ENCODE results near the gene PXYLP1.

Gene PXYLP1

GRCh38 chr3:141230293-141230692 lies 1.3 kb upstream of the PXYLP1 start:
- no peak for DNase-seq

DNA sequence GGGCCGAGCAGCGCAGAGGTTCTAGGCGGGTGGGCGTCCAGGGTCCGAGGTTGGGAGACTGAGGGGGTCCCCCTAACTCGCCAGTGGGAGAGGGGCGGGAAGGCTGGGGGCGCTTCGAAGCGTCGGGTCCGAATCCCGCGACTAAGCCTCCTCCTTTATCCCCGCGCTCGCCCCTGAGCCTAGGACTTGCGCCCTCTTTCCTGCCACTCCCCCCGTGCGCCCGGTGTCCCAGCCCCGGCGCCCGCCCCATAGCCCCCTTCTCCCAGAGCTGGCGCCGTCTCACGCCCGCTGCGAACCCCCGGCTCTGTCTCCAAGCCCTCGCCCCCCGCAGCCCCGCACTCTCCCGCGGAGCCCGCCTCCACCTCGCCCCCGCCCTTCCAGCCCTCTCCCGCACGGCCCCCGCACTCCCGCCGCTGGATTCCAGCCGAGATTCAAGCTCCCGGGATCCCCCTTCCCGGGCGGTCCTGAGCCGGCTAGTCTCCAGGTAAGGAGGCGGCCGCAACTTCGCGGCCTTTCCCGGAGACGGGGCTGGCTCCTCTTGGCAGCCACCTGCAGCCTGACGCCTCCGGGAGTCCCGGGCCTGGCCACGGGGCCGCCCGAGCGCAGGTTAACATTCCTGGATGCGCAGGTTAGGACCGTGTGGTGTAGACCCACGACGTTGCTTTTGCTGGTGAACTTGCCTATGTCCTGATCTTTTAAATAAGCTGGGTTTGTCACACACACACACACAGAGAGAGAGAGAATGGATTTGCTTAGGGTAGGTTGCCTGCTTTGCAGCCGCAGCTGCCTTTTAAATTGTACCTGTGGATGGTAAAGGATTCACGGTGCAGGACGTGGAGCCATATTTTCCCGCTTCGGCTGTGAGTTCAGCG lies 563 bp downstream of the PXYLP1 start:
- DNase-seq = peak; percentile 56

DNA sequence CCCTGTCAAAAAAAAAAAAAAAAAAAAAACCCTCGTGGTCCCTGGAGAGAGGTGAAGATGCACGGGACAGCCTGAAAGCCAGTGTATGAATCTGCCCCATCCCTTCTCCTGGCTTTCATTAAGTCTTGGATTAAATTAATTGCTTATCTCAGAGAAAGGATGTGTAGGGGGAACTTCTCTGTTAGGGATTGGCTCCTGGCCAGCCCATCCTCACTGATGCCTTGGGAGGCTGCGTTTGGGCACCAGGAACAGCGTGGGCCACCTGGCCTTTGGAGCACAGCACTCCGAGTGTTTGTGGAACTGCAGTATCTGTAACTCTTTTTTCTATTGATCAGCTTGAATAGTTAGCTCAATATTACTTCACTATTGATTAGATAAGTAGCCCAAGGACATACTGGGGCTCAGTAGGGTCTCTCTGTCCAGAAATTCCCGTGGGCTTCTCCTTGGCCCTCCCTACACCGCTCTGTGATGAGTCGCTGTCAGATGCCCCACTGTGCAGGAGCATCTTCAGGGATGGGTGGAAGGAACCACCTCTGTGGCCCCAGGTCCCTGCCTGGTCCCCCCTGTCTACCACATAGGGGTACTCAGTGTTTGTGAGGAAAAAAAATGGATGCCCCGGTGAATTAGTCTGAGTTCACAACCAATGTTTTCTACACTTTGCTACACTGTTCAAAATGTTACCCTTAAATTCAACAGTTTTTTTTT lies 2.0 kb downstream of the PXYLP1 start:
- DNase-seq = no peak

DNA sequence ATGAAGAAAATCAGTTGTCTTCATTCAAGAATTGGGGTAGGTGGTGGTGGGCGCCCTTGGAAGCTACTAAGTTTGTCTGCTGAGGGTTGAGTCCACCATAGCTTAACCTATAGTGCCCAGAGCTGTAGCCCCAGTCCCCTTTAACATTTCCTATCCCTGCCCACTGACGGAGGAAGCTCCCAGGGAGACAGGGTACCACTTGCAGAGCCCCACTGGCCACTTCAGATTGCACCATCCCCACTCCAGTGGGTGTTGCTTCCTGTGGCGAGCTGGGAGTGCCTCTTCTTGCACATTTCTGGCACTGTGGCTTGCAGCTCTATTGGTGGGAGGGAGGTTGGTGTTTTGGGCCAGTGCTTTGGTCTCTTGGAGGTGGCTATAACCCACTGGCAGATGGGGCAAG lies 2.7 kb downstream of the PXYLP1 start:
- DNase-seq = no peak

DNA sequence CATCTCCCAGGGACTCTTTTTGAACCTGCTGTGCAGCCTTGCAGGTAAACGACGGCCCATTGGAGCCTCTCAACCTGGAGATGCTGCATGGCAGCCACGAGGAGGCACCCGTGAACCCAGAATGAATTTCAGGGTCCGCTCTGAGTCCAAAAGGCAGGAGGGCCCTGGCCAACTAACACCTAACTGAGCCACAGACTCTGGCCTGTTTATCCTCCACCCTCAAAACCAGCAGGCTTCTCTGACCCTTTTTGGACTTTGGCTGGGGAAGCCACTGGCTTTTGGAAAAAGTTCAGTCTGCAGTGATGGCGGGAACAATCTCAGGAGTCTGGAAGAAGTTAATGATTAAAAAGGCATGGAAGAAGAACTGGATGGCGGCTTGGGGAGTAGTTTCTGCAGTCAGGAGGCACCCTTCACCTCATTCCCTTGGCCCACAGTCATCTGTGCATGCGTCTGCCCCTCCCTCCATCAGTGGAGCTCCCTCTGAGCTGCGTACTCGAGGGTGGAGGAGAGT lies 4.1 kb downstream of the PXYLP1 start:
- peak; percentile 37 for DNase-seq

GRCh38 chr3:141236361-141236760 lies 4.7 kb downstream of the PXYLP1 start:
- no peak for DNase-seq

GRCh38 chr3:141237701-141238521 lies 6.3 kb downstream of the PXYLP1 start:
- DNase-seq = peak; percentile 29

GRCh38 chr3:141239511-141240281 lies 8.1 kb downstream of the PXYLP1 start:
- DNase-seq = no peak

- DNase-seq = no peak
These were observed 8.7 kb downstream of the PXYLP1 start for GRCh38 chr3:141240286-141240685.

GRCh38 chr3:141240687-141241615 lies 9.3 kb downstream of the PXYLP1 start:
- DNase-seq = no peak

DNA sequence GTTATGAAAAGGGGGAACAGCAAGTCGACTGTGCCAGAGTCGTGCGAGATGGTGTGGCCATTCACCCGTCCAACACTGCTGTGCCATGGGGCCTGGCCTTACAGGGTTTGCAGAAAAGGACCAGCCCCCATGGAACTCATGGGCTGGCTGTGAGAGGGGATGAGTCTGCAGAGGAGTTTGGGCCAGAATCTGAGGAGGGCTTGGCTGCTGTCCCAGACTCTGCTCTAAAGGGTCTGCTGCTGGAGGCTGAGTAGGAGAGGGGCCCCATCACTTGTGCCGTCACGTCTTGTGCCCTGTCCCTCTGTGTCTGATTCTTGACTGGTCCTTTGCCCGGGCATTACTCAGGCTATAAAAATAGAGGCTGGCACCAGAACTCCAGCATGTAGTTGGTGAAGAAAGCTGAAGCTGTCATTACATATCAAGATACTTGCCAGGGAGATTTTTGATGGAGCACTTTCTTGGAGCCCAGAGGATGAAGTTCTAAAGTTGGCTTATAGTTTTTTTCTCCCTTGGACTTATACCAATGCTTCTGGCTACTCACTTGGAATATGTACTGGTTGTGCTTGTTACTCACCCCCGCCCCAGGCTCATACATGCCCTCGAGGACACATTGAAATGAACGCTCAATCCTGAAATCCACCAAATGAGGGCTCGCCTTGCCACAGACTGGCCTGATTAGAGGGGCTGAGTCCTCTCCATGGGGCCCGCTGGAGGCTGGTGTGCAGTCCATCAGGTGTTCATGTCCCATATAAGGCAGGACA lies 10.2 kb downstream of the PXYLP1 start:
- DNase-seq = no peak

DNA sequence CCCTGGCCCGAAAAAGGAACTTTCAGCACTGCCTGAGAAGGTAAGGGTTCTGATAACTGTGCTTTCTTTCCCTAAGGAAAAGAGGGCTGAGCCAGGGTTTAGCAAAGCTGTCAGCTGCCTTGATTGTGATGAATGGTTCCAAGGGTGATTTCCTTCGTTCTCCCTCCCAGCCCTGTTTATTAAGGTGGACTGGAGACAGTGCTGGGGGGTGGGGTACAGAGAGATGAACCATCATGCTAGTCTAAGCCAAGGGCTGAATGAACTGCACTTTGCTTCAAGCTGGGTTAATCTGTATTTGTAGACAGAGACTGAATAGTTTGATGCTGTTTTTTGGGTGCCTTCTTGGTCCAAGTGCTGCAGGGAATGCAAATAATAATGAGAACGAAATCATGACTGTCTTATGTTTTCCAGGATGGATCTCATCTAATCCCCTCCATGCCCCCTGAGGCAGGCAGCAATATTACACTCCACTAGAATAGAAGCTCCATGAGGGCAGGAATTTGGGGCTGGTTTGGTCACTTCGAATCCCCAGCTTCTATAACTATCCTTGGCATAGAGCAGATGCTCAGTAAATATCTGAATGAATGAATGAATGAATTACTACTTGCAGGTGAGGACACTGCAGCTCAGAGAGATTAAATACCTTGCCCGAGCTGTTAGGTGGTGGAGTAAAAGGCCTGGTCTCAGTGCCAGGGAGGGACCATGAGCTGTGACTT lies 10.9 kb downstream of the PXYLP1 start:
- DNase-seq = no peak

- peak; percentile 86 for DNase-seq
These were observed 11.7 kb downstream of the PXYLP1 start for GRCh38 chr3:141243271-141243707.

- DNase-seq = no peak
These were observed 14.8 kb downstream of the PXYLP1 start for GRCh38 chr3:141246224-141246957.

DNA sequence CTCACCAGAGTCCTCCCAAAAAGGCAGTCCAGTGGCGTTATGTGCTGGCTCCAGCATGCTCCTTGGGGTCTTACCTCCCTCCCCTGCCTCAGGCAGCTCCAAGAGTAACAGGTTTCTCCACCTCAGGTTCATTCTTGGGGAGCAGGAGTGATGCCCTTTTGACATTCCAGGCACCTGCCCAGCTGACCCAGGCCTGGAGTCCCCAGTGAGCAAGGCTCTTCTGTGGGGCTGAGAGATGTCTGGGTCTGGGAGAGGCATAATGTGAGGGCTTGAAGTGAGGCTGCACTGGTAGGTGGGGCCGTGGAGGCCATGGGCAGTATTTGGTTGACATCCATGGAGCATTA lies 15.3 kb downstream of the PXYLP1 start:
- no peak for DNase-seq

GRCh38 chr3:141248064-141248463 lies 16.4 kb downstream of the PXYLP1 start:
- DNase-seq = no peak

DNA sequence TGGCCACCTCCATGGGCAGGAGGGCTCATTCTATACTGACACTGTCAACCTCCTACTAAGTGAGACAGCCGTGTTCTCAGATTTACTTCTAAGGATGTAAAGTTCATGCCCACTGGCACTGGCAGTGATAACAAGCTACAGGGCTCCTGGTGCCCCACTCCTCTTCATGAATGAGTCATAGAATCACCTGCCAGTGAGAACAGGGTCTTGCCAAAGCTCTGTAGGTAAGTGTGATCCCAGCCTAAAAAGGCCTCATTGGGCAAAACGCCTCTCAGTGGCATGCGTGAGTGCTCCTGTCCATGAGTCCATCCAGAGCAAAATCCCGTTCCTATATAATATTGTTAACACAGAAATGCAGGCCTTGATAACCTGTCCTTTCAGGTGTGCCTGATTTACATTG lies 17.4 kb downstream of the PXYLP1 start:
- DNase-seq = no peak

DNA sequence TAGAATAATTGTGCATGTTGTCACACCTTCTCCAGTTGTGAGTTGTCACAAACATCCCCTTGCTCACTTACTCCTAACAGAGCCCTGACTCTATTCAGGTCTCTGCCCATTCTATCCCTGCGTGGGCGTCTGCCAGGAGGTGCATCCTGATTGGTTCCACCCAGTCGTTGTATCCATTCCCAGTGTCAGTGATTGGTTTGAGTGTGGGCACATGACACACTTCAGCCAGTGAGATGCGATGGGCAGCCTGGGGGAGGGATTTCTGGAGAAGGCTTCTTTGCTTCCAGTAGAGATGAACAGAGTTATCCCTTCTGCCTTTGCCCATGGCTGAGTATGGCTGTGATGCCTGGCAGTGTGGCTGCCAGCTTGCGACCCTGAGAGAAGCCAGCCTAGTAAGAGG lies 18.7 kb downstream of the PXYLP1 start:
- no peak for DNase-seq

DNA sequence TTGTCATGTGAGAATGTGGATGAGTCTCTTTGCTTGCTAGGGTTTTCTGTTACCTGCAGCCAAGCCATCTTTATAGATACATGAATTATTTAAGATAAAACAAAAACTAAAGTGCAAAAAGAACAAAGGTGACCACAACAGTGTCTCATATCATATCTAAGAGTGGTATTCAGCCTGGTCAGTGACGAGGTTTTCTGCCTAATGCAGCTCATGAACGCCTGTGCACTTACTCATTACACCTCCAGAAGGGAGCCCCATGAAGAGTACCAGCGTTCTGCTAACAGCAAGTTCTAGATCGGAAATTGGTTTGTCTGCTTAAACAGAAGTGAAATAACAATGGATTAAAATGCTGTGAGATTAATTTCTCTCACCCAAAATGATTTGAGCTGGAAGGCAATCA lies 19.2 kb downstream of the PXYLP1 start:
- no peak for DNase-seq
